Trophoblast cell (in vitro differentiated cells and primary cell): ENCODE data around the gene TRIM71.
"Not testable (repeated sequence)": the region's sequence is repeated elsewhere in the genome, so short reads cannot be mapped to it uniquely, and the experiment has no call there.

Experiments used
- DNase-seq, 2 donors: peaks; one replicate each; pipeline ENCODE4 v3.0.0-alpha.2; 2016
- H2AFZ ChIP-seq: 2 replicates; pipeline ENCODE4 v1.6.1; 2013; ENCODE audit warnings: low read length, moderate library complexity, mild to moderate bottlenecking; ENCODE audit not compliant: insufficient read depth, poor library complexity
- H2AK5ac ChIP-seq: 2 replicates; pipeline ENCODE4 v1.6.1; 2013; ENCODE audit warnings: mild to moderate bottlenecking, low read length
- H2BK120ac ChIP-seq: 2 replicates; pipeline ENCODE4 v1.6.1; 2013; ENCODE audit warnings: low read length, mild to moderate bottlenecking, moderate library complexity; ENCODE audit not compliant: insufficient read depth, poor library complexity
- H2BK12ac ChIP-seq: 2 replicates; pipeline ENCODE4 v1.6.1; 2013; ENCODE audit warnings: mild to moderate bottlenecking, low read length, moderate library complexity
- H2BK5ac ChIP-seq: 2 replicates; pipeline ENCODE4 v1.6.1; 2013; ENCODE audit warnings: low read length, low read depth, moderate library complexity, mild to moderate bottlenecking; ENCODE audit not compliant: poor library complexity
- H3K14ac ChIP-seq: 2 replicates; pipeline ENCODE4 v1.6.1; 2013; ENCODE audit warnings: mild to moderate bottlenecking, low read length
- H3K18ac ChIP-seq: 2 replicates; pipeline ENCODE4 v1.6.1; 2013; ENCODE audit warnings: mild to moderate bottlenecking, low read length
- H3K23ac ChIP-seq: 2 replicates; pipeline ENCODE4 v1.6.1; 2013; ENCODE audit warnings: low read length
- H3K27ac ChIP-seq: 2 replicates; pipeline ENCODE4 v1.5.1; 2013; ENCODE audit warnings: low read depth, mild to moderate bottlenecking, inconsistent platforms, low read length, moderate library complexity
- H3K27me3 ChIP-seq: 2 replicates; pipeline ENCODE4 v1.6.1; 2013; ENCODE audit warnings: inconsistent platforms, mild to moderate bottlenecking, low read length, moderate library complexity; ENCODE audit not compliant: insufficient read depth
- H3K36me3 ChIP-seq, 2 experiments: 1 replicate in 1 of 2; 2 replicates in 1 of 2; pipeline ENCODE4 v1.6.1; 2013; ENCODE audit warnings: low read length in 2 of 2, mild to moderate bottlenecking in 2 of 2, moderate library complexity in 1 of 2; ENCODE audit not compliant: insufficient read depth in 2 of 2, control insufficient read depth in 1 of 2
- H3K4ac ChIP-seq: 2 replicates; pipeline ENCODE4 v1.6.1; 2013; ENCODE audit warnings: low read depth, mild to moderate bottlenecking, low read length, moderate library complexity
- H3K4me1 ChIP-seq, 2 experiments: 1 replicate in 1 of 2; 2 replicates in 1 of 2; pipeline ENCODE4 v1.6.1; 2013; ENCODE audit warnings: low read length in 2 of 2, mild to moderate bottlenecking in 2 of 2, moderate library complexity in 1 of 2; ENCODE audit not compliant: insufficient read depth in 2 of 2, control insufficient read depth in 1 of 2
- H3K4me2 ChIP-seq: 2 replicates; pipeline ENCODE4 v1.6.1; 2013; ENCODE audit warnings: inconsistent platforms, mild to moderate bottlenecking, low read length, moderate library complexity
- H3K4me3 ChIP-seq: 2 replicates; pipeline ENCODE4 v1.5.1; 2013; ENCODE audit warnings: mild to moderate bottlenecking, low read depth, low read length, inconsistent platforms
- H3K79me1 ChIP-seq: one replicate; pipeline ENCODE4 v1.6.1; 2013; ENCODE audit warnings: low read length
- H3K79me2 ChIP-seq: 2 replicates; pipeline ENCODE4 v1.6.1; 2013; ENCODE audit warnings: low read length, mild to moderate bottlenecking; ENCODE audit not compliant: control insufficient read depth, insufficient read depth, poor library complexity
- H3K9ac ChIP-seq: 2 replicates; pipeline ENCODE4 v1.6.1; 2013; ENCODE audit warnings: mild to moderate bottlenecking, low read length
- H3K9me3 ChIP-seq: 2 replicates; pipeline ENCODE4 v1.6.1; 2013; ENCODE audit warnings: low read depth, mild to moderate bottlenecking, control low read depth, inconsistent platforms, low read length; ENCODE audit not compliant: insufficient read depth
- H4K12ac ChIP-seq: 2 replicates; pipeline ENCODE4 v1.6.1; 2013; ENCODE audit warnings: low read depth, mild to moderate bottlenecking, low read length, moderate library complexity
- H4K8ac ChIP-seq: 2 replicates; pipeline ENCODE4 v1.6.1; 2013; ENCODE audit warnings: low read depth, mild to moderate bottlenecking, low read length, moderate library complexity
- H4K91ac ChIP-seq: one replicate; pipeline ENCODE4 v1.6.1; 2013; ENCODE audit warnings: low read depth, mild to moderate bottlenecking, low read length, moderate library complexity
- WGBS: extraction: QIAGEN DNeasy Blood & Tissue Kit; methylation state at CpG from one replicate; pipeline ENCODE4 v1.1.7; 2013; ENCODE audit warnings: missing lambda C conversion rate; ENCODE audit not compliant: insufficient read length, insufficient coverage; ENCODE audit errors: extremely low coverage; 5-methylcytosine and 5-hydroxymethylcytosine counted together

The TRIM71 gene

DNA sequence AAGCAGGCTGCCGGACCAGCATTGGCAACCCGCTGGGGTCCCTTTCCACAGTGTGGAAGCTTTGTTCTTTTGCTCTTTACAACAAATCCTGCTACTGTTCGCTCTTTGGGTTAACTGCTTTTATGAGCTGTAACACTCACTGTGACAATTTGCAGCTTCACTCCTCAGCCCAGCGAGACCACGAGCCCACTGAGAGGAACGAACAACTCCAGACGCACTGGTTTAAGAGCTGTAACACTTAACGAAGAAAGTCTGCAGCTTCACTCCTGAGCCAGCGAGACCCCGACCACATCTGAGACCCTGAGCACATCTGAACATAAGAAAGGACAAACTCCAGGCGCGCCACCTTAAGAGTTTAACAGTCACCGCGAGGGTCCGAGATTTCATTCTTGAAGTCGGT is 122.9 kb downstream of the TRIM71 start:
- H3K27ac ChIP-seq, result no peak overlapping the region
- H2AFZ ChIP-seq, result no peak overlapping the region
- H2BK120ac ChIP-seq, result no peak overlapping the region
- H4K8ac ChIP-seq, result no peak overlapping the region
- no peak overlapping the region for H3K4me3 ChIP-seq
- H3K18ac ChIP-seq, result no peak overlapping the region
- H2BK12ac ChIP-seq, result no peak overlapping the region
- H3K36me3 ChIP-seq, result no peaks in the 10 kb centered on the region
- WGBS, result no CpG with 5 or more reads among the region's 16 CpGs
- H3K79me2 ChIP-seq, result no peaks in the 10 kb centered on the region
- H3K23ac ChIP-seq, result no peak overlapping the region
- H2AK5ac ChIP-seq, result no peak overlapping the region
- no peaks in the 10 kb centered on the region for H3K4me1 ChIP-seq
- no peak overlapping the region for H4K91ac ChIP-seq
- H3K9ac ChIP-seq, result no peak overlapping the region
- H4K12ac ChIP-seq, result no peak overlapping the region
- no peak overlapping the region for H2BK5ac ChIP-seq
- no peaks in the 10 kb centered on the region for H3K9me3 ChIP-seq
- no peaks in the 10 kb centered on the region for H3K27me3 ChIP-seq
- H3K4ac ChIP-seq, result no peak overlapping the region
- no peak for DNase-seq
- H3K79me1 ChIP-seq, result no peaks in the 10 kb centered on the region
- H3K4me2 ChIP-seq, result no peak overlapping the region
- no peak overlapping the region for H3K14ac ChIP-seq

DNA sequence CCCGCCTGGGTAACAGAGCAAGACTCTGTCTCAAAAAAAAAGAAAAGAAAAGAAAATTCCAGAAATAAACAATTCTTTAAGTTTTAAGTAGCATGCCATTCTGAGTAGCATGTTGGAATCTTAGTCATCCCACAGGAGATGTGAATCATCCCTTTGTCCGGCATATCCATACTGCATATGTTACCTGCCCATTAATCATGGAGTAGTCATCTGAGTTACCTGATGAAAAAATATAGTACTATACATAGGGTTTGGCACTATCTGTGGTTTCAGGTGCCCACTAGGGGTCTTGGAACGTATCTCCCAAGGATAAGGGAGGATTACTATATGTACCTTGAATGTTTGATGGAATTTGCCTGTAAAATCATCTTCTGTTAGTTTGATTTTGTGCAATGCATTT is 127.3 kb downstream of the TRIM71 start:
- Histone ChIP-seq H3K18ac (no peak overlapping the region), H3K14ac (no peak overlapping the region), H3K9ac (no peak overlapping the region), H2BK12ac (no peak overlapping the region), H3K4me3 (no peak overlapping the region), H3K36me3 (no peaks in the 10 kb centered on the region), H4K91ac (no peak overlapping the region), H3K27me3 (no peaks in the 10 kb centered on the region), H3K79me1 (no peaks in the 10 kb centered on the region), H3K27ac (no peak overlapping the region), H3K79me2 (no peaks in the 10 kb centered on the region), H3K9me3 (no peaks in the 10 kb centered on the region), H3K4me2 (no peak overlapping the region), H2BK120ac (no peak overlapping the region), H3K4ac (no peak overlapping the region), H4K12ac (no peak overlapping the region), H2AFZ (no peak overlapping the region), H4K8ac (no peak overlapping the region), H3K4me1 (no peaks in the 10 kb centered on the region), H2AK5ac (no peak overlapping the region), H3K23ac (no peak overlapping the region), H2BK5ac (no peak overlapping the region)
- peak; percentile 41 to 82 for DNase-seq
- no CpG with 5 or more reads among the region's 3 CpGs for WGBS

DNA sequence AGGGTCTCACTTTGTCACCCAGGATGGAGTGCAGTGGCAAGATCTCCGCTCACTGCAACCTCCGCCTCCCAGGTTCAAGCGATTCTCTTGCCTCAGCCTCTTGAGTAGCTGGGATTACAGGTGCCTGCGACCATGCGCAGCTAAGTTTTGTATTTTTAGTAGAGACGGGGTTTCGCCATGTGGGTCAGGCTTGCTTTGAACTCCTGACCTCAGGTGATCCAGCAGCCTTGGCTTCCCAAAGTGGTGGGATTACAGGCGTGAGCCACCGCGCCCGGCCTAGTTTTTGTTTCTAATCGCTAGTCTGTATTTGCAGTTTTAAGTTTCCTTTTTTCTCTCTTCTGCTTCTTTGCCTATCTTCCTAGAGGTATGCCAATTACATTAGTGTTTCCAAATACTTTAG is 127.8 kb downstream of the TRIM71 start:
- H4K91ac ChIP-seq, H3K18ac ChIP-seq, H4K8ac ChIP-seq, H3K27ac ChIP-seq, H2BK12ac ChIP-seq, H3K4ac ChIP-seq, H3K23ac ChIP-seq, H3K79me1 ChIP-seq, H2AK5ac ChIP-seq, H3K9ac ChIP-seq, H3K4me2 ChIP-seq, H2AFZ ChIP-seq, H2BK120ac ChIP-seq, H3K14ac ChIP-seq, H3K27me3 ChIP-seq, H3K79me2 ChIP-seq, H2BK5ac ChIP-seq, H3K4me3 ChIP-seq, H4K12ac ChIP-seq, H3K4me1 ChIP-seq, DNase-seq, H3K36me3 ChIP-seq, H3K9me3 ChIP-seq: not testable (repeated sequence)
- no CpG with 5 or more reads among the region's 12 CpGs for WGBS

DNA sequence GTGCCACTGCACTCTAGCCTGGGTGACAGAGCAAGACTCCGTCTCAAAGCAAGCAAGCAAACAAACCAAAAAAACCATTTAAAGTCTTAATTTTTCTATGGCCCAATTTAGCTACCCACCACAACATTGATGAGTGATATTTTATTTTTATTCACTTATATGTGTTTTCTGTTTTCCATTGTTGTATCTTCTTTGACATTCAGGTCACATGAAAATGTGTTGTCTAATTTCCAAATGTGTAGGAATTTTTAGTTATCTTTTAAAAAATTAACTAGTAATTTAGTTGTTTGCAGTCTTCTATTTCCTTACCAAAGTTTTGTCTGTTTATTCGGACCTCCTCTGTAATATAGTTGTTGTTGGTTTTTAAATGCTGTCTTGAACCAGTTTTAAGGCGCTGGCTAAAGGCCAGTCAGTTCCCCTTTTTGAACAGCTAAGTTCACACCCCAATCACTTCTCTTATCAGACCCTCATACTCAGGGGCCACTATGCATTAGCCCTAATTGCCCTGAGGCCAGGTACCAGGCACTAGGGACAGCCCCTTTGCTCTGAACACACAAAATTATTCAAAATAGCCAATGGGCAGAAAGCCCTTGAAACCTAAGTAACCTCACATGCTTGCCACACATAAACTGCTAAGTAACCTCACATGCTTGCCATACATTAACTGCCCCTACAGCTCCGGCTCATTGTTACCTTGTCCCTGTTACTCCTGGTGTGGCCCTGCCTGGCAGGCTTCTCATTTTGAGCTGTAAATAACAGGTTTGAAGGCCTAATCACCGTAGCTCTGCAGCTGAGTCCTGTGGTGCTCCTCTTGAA is 129.4 kb downstream of the TRIM71 start:
- no peak overlapping the region for H2AFZ ChIP-seq
- no peaks in the 10 kb centered on the region for H3K4me1 ChIP-seq
- H3K14ac ChIP-seq, result no peak overlapping the region
- H4K8ac ChIP-seq, result no peak overlapping the region
- H3K79me1 ChIP-seq, result no peaks in the 10 kb centered on the region
- no peak overlapping the region for H3K18ac ChIP-seq
- H3K4ac ChIP-seq, result no peak overlapping the region
- H3K4me3 ChIP-seq, result no peak overlapping the region
- H3K36me3 ChIP-seq, result no peaks in the 10 kb centered on the region
- no CpG with 5 or more reads among the region's 5 CpGs for WGBS
- H2AK5ac ChIP-seq, result no peak overlapping the region
- H3K9ac ChIP-seq, result no peak overlapping the region
- no peaks in the 10 kb centered on the region for H3K27me3 ChIP-seq
- H4K12ac ChIP-seq, result no peak overlapping the region
- H3K4me2 ChIP-seq, result no peak overlapping the region
- no peak overlapping the region for H4K91ac ChIP-seq
- H3K79me2 ChIP-seq, result no peaks in the 10 kb centered on the region
- no peak overlapping the region for H2BK120ac ChIP-seq
- no peak overlapping the region for H3K27ac ChIP-seq
- H2BK12ac ChIP-seq, result no peak overlapping the region
- H2BK5ac ChIP-seq, result no peak overlapping the region
- no peak for DNase-seq
- H3K23ac ChIP-seq, result no peak overlapping the region
- no peaks in the 10 kb centered on the region for H3K9me3 ChIP-seq
